ENCODE measurements around the gene COG1.
"Not testable (repeated sequence)": the region's sequence is repeated elsewhere in the genome, so short reads cannot be mapped to it uniquely, and the experiment has no call there.

COG1 gene

GRCh38 chr17:73192894-73193701 is at the start of gene COG1:
TSS of gene COG1 (plus strand) at chr17:73193055. CDS start at chr17:73193070, 15 bp downstream.
- peak; percentile 76 to 85 (median 83) for DNase-seq (ENCODE audit: low read depth in 3 of 3)

- DNase-seq (ENCODE audit: low read depth in 3 of 3): not testable (repeated sequence)
These were observed 48.6 kb upstream of the COG1 start for GRCh38 chr17:73144209-73144608.

GRCh38 chr17:73145641-73146040 is 47.2 kb upstream of the COG1 start:
- DNase-seq (ENCODE audit: low read depth in 3 of 3): no peak

GRCh38 chr17:73147791-73148190 is 45.1 kb upstream of the COG1 start:
- DNase-seq (ENCODE audit: low read depth in 3 of 3): not testable (repeated sequence)

GRCh38 chr17:73148540-73149334 is 44.1 kb upstream of the COG1 start:
- no peak for DNase-seq (ENCODE audit: low read depth in 3 of 3)

- DNase-seq (ENCODE audit: low read depth in 3 of 3): not testable (repeated sequence)
These were observed 42.1 kb upstream of the COG1 start for GRCh38 chr17:73150622-73151300.

GRCh38 chr17:73151916-73152632 is 40.8 kb upstream of the COG1 start:
- no peak for DNase-seq (ENCODE audit: low read depth in 3 of 3)

GRCh38 chr17:73155410-73156165 is 37.3 kb upstream of the COG1 start:
- DNase-seq (ENCODE audit: low read depth in 3 of 3): no peak

GRCh38 chr17:73156166-73156840 is 36.6 kb upstream of the COG1 start:
- peak in 2 of 3 experiments; percentile 15 to 36 for DNase-seq (ENCODE audit: low read depth in 3 of 3)

- DNase-seq (ENCODE audit: low read depth in 3 of 3): no peak
These were observed 35.9 kb upstream of the COG1 start for GRCh38 chr17:73156887-73157520.

GRCh38 chr17:73157521-73157890 is 35.3 kb upstream of the COG1 start:
- no peak for DNase-seq (ENCODE audit: low read depth in 3 of 3)

GRCh38 chr17:73158133-73158532 is 34.7 kb upstream of the COG1 start:
- DNase-seq (ENCODE audit: low read depth in 3 of 3): no peak

GRCh38 chr17:73160980-73161630 is 31.8 kb upstream of the COG1 start:
- no peak for DNase-seq (ENCODE audit: low read depth in 3 of 3)

GRCh38 chr17:73163043-73163442 is 29.8 kb upstream of the COG1 start:
- no peak for DNase-seq (ENCODE audit: low read depth in 3 of 3)

GRCh38 chr17:73165616-73166404 is 27.0 kb upstream of the COG1 start:
- DNase-seq (ENCODE audit: low read depth in 3 of 3): no peak

GRCh38 chr17:73166731-73167581 is 25.9 kb upstream of the COG1 start:
- no peak for DNase-seq (ENCODE audit: low read depth in 3 of 3)

GRCh38 chr17:73168667-73169066 is 24.2 kb upstream of the COG1 start:
- no peak for DNase-seq (ENCODE audit: low read depth in 3 of 3)

- DNase-seq (ENCODE audit: low read depth in 3 of 3): no peak
These were observed 22.5 kb upstream of the COG1 start for GRCh38 chr17:73170324-73170723.
